Measurements from ENCODE around the gene SRPK2. TPM values are rescaled to one million over a fixed set of nuclear protein-coding genes. Genes with fewer than 3 reads are reported as not detected.

SRPK2 gene
- total and polyA plus RNA-seq, 5 donors, result 10.4 to 32.4 (median 31.3) TPM

- DNase-seq, result no peak
Observed at GRCh38 chr7:105107458-105107857, 281.3 kb downstream of the SRPK2 start.

GRCh38 chr7:105106473-105106872 lies 282.2 kb downstream of the SRPK2 start:
- Histone ChIP-seq H3K4me3 (ENCODE audit: low read length) (no peak overlapping the region), H3K4me1 (ENCODE audit: control insufficient read depth, insufficient read depth, low read length) (no peaks in the 10 kb centered on the region), H3K27ac (ENCODE audit: low read length) (no peak overlapping the region), H3K9me3 (ENCODE audit: control insufficient read depth, low read length) (no peaks in the 10 kb centered on the region), H3K27me3 (ENCODE audit: control insufficient read depth, insufficient read depth) (no peaks in the 10 kb centered on the region)
- no peak for DNase-seq
- ATAC-seq, result no peak
- intact Hi-C loops (cut with DNase I), result no loop called here
- WGBS, result 90% methylated on average over 6 of the region's 6 CpGs

More at GRCh38 chr7:105107458-105107857, 281.3 kb downstream of the SRPK2 start:
- H3K4me3 ChIP-seq (ENCODE audit: low read length), result no peak overlapping the region
- no peak for ATAC-seq
- intact Hi-C loops (cut with DNase I), result no loop called here
- no peaks in the 10 kb centered on the region for H3K9me3 ChIP-seq (ENCODE audit: control insufficient read depth, low read length)
- no peaks in the 10 kb centered on the region for H3K4me1 ChIP-seq (ENCODE audit: control insufficient read depth, insufficient read depth, low read length)
- WGBS, result 84% methylated on average over 9 of the region's 9 CpGs
- no peaks in the 10 kb centered on the region for H3K27me3 ChIP-seq (ENCODE audit: control insufficient read depth, insufficient read depth)
- H3K27ac ChIP-seq (ENCODE audit: low read length), result no peak overlapping the region

GRCh38 chr7:105105579-105105978 lies 283.1 kb downstream of the SRPK2 start:
- no peaks in the 10 kb centered on the region for H3K27me3 ChIP-seq (ENCODE audit: control insufficient read depth, insufficient read depth)
- ATAC-seq (no peak), DNase-seq (no peak)
- no peak overlapping the region for H3K4me3 ChIP-seq (ENCODE audit: low read length)
- H3K4me1 ChIP-seq (ENCODE audit: control insufficient read depth, insufficient read depth, low read length), result no peaks in the 10 kb centered on the region
- 89% methylated on average over 2 of the region's 2 CpGs for WGBS
- H3K9me3 ChIP-seq (ENCODE audit: control insufficient read depth, low read length), result no peaks in the 10 kb centered on the region
- no peak overlapping the region for H3K27ac ChIP-seq (ENCODE audit: low read length)
- intact Hi-C loops (cut with DNase I), result no loop called here

GRCh38 chr7:105102557-105103352 lies 286.0 kb downstream of the SRPK2 start:
- intact Hi-C loops (cut with DNase I), result no loop called here
- DNase-seq (no peak), ATAC-seq (no peak)
- Histone ChIP-seq H3K9me3 (ENCODE audit: control insufficient read depth, low read length) (no peaks in the 10 kb centered on the region), H3K27ac (ENCODE audit: low read length) (no peak overlapping the region), H3K4me3 (ENCODE audit: low read length) (no peak overlapping the region), H3K27me3 (ENCODE audit: control insufficient read depth, insufficient read depth) (no peaks in the 10 kb centered on the region), H3K4me1 (ENCODE audit: control insufficient read depth, insufficient read depth, low read length) (no peaks in the 10 kb centered on the region)
- 77% methylated on average over 4 of the region's 4 CpGs for WGBS

- no peak for ATAC-seq
- Histone ChIP-seq H3K4me3 (ENCODE audit: low read length) (no peak overlapping the region), H3K9me3 (ENCODE audit: control insufficient read depth, low read length) (no peaks in the 10 kb centered on the region), H3K4me1 (ENCODE audit: control insufficient read depth, insufficient read depth, low read length) (no peaks in the 10 kb centered on the region), H3K27me3 (ENCODE audit: control insufficient read depth, insufficient read depth) (no peaks in the 10 kb centered on the region), H3K27ac (ENCODE audit: low read length) (no peak overlapping the region)
- intact Hi-C loops (cut with DNase I), result no loop called here
- WGBS, result 40% methylated on average over 4 of the region's 4 CpGs
- DNase-seq, result no peak
Observed at GRCh38 chr7:105101864-105102263, 286.9 kb downstream of the SRPK2 start.

GRCh38 chr7:105098863-105099515 lies 289.7 kb downstream of the SRPK2 start:
- no peaks in the 10 kb centered on the region for H3K4me1 ChIP-seq (ENCODE audit: control insufficient read depth, insufficient read depth, low read length)
- intact Hi-C loops (cut with DNase I), result no loop called here

GRCh38 chr7:105097619-105098018 lies 291.1 kb downstream of the SRPK2 start:
- no peaks in the 10 kb centered on the region for H3K9me3 ChIP-seq (ENCODE audit: control insufficient read depth, low read length)
- peak overlapping the region; percentile 64 for H3K27ac ChIP-seq (ENCODE audit: low read length)
- H3K27me3 ChIP-seq (ENCODE audit: control insufficient read depth, insufficient read depth), result no peaks in the 10 kb centered on the region
- WGBS, result 50% methylated on average over 7 of the region's 7 CpGs
- intact Hi-C loops (cut with DNase I), result no loop called here
- DNase-seq (no peak), ATAC-seq (peak in 1 of 2 donors; percentile 31)
- H3K4me3 ChIP-seq (ENCODE audit: low read length), result no peak overlapping the region
- no peaks in the 10 kb centered on the region for H3K4me1 ChIP-seq (ENCODE audit: control insufficient read depth, insufficient read depth, low read length)

More at GRCh38 chr7:105098863-105099515, 289.7 kb downstream of the SRPK2 start:
- DNase-seq (no peak), ATAC-seq (no peak)
- H3K9me3 ChIP-seq (ENCODE audit: control insufficient read depth, low read length), result no peaks in the 10 kb centered on the region
- H3K27me3 ChIP-seq (ENCODE audit: control insufficient read depth, insufficient read depth), result no peaks in the 10 kb centered on the region
- WGBS, result 67% methylated on average over 2 of the region's 2 CpGs
- H3K4me3 ChIP-seq (ENCODE audit: low read length), result no peak overlapping the region
- H3K27ac ChIP-seq (ENCODE audit: low read length), result no peak overlapping the region

- DNase-seq, result no peak
- intact Hi-C loops (cut with DNase I), result no loop called here
- no peak overlapping the region for H3K27ac ChIP-seq (ENCODE audit: low read length)
- WGBS, result 97% methylated on average over 3 of the region's 3 CpGs
- H3K4me3 ChIP-seq (ENCODE audit: low read length), result no peak overlapping the region
- H3K9me3 ChIP-seq (ENCODE audit: control insufficient read depth, low read length), result no peaks in the 10 kb centered on the region
- H3K4me1 ChIP-seq (ENCODE audit: control insufficient read depth, insufficient read depth, low read length), result no peaks in the 10 kb centered on the region
- H3K27me3 ChIP-seq (ENCODE audit: control insufficient read depth, insufficient read depth), result no peaks in the 10 kb centered on the region
- no peak for ATAC-seq
Observed at GRCh38 chr7:105096306-105096705, 292.4 kb downstream of the SRPK2 start.

- Histone ChIP-seq H3K4me1 (ENCODE audit: control insufficient read depth, insufficient read depth, low read length) (no peaks in the 10 kb centered on the region), H3K4me3 (ENCODE audit: low read length) (no peak overlapping the region), H3K9me3 (ENCODE audit: control insufficient read depth, low read length) (no peaks in the 10 kb centered on the region), H3K27me3 (ENCODE audit: control insufficient read depth, insufficient read depth) (no peaks in the 10 kb centered on the region), H3K27ac (ENCODE audit: low read length) (no peak overlapping the region)
- ATAC-seq (no peak), DNase-seq (no peak)
- intact Hi-C loops (cut with DNase I), result no loop called here
Observed at GRCh38 chr7:105094966-105095365, 293.8 kb downstream of the SRPK2 start.

- Histone ChIP-seq H3K27me3 (ENCODE audit: control insufficient read depth, insufficient read depth) (no peaks in the 10 kb centered on the region), H3K9me3 (ENCODE audit: control insufficient read depth, low read length) (no peaks in the 10 kb centered on the region), H3K4me3 (ENCODE audit: low read length) (no peak overlapping the region), H3K4me1 (ENCODE audit: control insufficient read depth, insufficient read depth, low read length) (peaks cover 1% of the 10 kb centered on the region), H3K27ac (ENCODE audit: low read length) (no peak overlapping the region)
- intact Hi-C loops (cut with DNase I), result no loop called here
- ATAC-seq (no peak), DNase-seq (no peak)
- WGBS, result 83% methylated on average over 2 of the region's 2 CpGs
Observed at GRCh38 chr7:105088456-105088855, 300.3 kb downstream of the SRPK2 start.

GRCh38 chr7:105087981-105088380 lies 300.7 kb downstream of the SRPK2 start:
- no peak overlapping the region for H3K4me3 ChIP-seq (ENCODE audit: low read length)
- no peak for ATAC-seq
- H3K27ac ChIP-seq (ENCODE audit: low read length), result no peak overlapping the region
- intact Hi-C loops (cut with DNase I), result no loop called here
- no peaks in the 10 kb centered on the region for H3K9me3 ChIP-seq (ENCODE audit: control insufficient read depth, low read length)
- H3K4me1 ChIP-seq (ENCODE audit: control insufficient read depth, insufficient read depth, low read length), result peaks cover 1% of the 10 kb centered on the region
- no peak for DNase-seq
- WGBS, result 91% methylated on average over 6 of the region's 6 CpGs
- no peaks in the 10 kb centered on the region for H3K27me3 ChIP-seq (ENCODE audit: control insufficient read depth, insufficient read depth)
